Measurements from ENCODE around the gene URI1. TPM values are rescaled to one million over a fixed set of nuclear protein-coding genes. Genes with fewer than 3 reads are reported as not detected.
"Not testable (repeated sequence)": the region's sequence is repeated elsewhere in the genome, so short reads cannot be mapped to it uniquely, and the experiment has no call there.

The URI1 gene
- total and polyA plus RNA-seq, 2 donors (not counting 1 experiment from before 2014, with no cell fraction given), result 21.3 to 54.2 TPM

- Histone ChIP-seq H3K4me1 (ENCODE audit: control insufficient read depth in 2 of 2, insufficient read depth in 2 of 2, low read length in 2 of 2) (peaks cover 19 to 22% of the 10 kb centered on the region in 2 donors), H2AFZ (ENCODE audit: insufficient read depth, low read depth, low read length, poor library complexity, severe bottlenecking) (no peak overlapping the region), H3K4me3 (ENCODE audit: control extremely low read depth in 1 of 5, extremely low read depth in 1 of 5, insufficient read depth in 1 of 5, low read depth in 2 of 5, low read length in 4 of 5) (no peak overlapping the region), H3K27ac (ENCODE audit: low read length in 2 of 2) (no peak overlapping the region), H3K9me3 (ENCODE audit: control extremely low read depth in 1 of 3, control insufficient read depth in 2 of 3, insufficient read depth in 1 of 3, low read length in 2 of 3) (peaks cover 0 to 3% (median 0%) of the 10 kb centered on the region in 3 donors), H3K79me2 (ENCODE audit: control insufficient read depth, insufficient read depth, low read length) (peaks cover 76% of the 10 kb centered on the region), H3K27me3 (replicated peaks in 1 of 4; ENCODE audit: control extremely low read depth in 1 of 4, control insufficient read depth in 3 of 4, insufficient read depth in 4 of 4, low read length in 3 of 4) (no peaks in the 10 kb centered on the region), H3K36me3 (replicated peaks in 1 of 2; ENCODE audit: control extremely low read depth in 1 of 2, control insufficient read depth in 1 of 2, extremely low read depth in 1 of 2, insufficient read depth in 2 of 2, low read length in 1 of 2) (peaks cover 3 to 5% of the 10 kb centered on the region in 2 experiments), H4K20me1 (ENCODE audit: control insufficient read depth, insufficient read depth, low read length, poor library complexity, severe bottlenecking) (peaks cover 37% of the 10 kb centered on the region), H3K9ac (ENCODE audit: low read length) (no peak overlapping the region), H3K4me2 (replicated peaks; ENCODE audit: low read depth, low read length, poor library complexity, severe bottlenecking) (no peak overlapping the region)
- Mint-ChIP-seq H3K27me3 (no peaks in the 10 kb centered on the region), H3K9me3 (ENCODE audit: insufficient read depth) (no peaks in the 10 kb centered on the region), H3K4me1 (peaks cover 45% of the 10 kb centered on the region), H3K4me3 (no peak overlapping the region), H3K27ac (peak overlapping the region; percentile 16)
- ChIA-PET POLR2A (no interaction called here), CTCF (interaction anchor here (0.6 to 2.1 kb wide), 2 partner anchors 187 to 230 kb away, joined by 3 to 6 read pairs; no protein-coding TSS in a partner anchor)
- no peak for ATAC-seq (ENCODE audit: low read depth)
- DNase-seq, result no peak
- 93% methylated on average over 1 of the region's 2 CpGs for WGBS (ENCODE audit: insufficient coverage)
- intact Hi-C loops (cut with micrococcal nuclease), result no loop called here
- TF ChIP-seq EZH2 (IDR thresholded peaks at IDR 0.05; ENCODE audit: borderline replicate concordance, insufficient read depth, low read depth, low read length, poor library complexity, severe bottlenecking), result no peak
- TF ChIP-seq, protein P1, sequence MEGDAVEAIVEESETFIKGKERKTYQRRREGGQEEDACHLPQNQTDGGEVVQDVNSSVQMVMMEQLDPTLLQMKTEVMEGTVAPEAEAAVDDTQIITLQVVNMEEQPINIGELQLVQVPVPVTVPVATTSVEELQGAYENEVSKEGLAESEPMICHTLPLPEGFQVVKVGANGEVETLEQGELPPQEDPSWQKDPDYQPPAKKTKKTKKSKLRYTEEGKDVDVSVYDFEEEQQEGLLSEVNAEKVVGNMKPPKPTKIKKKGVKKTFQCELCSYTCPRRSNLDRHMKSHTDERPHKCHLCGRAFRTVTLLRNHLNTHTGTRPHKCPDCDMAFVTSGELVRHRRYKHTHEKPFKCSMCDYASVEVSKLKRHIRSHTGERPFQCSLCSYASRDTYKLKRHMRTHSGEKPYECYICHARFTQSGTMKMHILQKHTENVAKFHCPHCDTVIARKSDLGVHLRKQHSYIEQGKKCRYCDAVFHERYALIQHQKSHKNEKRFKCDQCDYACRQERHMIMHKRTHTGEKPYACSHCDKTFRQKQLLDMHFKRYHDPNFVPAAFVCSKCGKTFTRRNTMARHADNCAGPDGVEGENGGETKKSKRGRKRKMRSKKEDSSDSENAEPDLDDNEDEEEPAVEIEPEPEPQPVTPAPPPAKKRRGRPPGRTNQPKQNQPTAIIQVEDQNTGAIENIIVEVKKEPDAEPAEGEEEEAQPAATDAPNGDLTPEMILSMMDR (IDR thresholded peaks at IDR 0.05), result no peak
Observed at GRCh38 chr19:29946645-29947044, 4.6 kb downstream of the URI1 start.

DNA sequence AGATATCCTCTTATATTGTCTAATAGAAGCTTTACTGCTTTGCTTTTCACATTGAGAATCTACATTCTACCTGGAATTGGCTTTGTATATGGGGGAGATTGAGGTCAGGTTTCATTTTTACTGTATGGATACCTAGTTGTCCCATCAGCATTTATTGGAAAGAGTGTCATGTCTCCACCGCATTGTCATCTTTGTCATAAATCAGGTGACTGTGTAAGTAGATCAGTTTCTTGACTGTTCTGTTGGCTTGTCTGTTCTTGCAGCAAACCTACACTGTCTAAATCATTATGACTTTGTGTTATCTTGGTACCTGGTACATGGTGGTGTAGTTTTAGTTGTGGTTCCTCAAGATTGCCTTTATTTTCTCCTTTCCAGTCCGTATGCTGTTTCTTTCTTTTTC lies 5.8 kb downstream of the URI1 start:
- Histone ChIP-seq H3K79me2 (ENCODE audit: control insufficient read depth, insufficient read depth, low read length) (peaks cover 69% of the 10 kb centered on the region), H3K4me2 (replicated peaks; ENCODE audit: low read depth, low read length, poor library complexity, severe bottlenecking) (no peak overlapping the region), H2AFZ (ENCODE audit: insufficient read depth, low read depth, low read length, poor library complexity, severe bottlenecking) (no peak overlapping the region), H3K27ac (ENCODE audit: low read length in 2 of 2) (no peak overlapping the region), H3K4me1 (ENCODE audit: control insufficient read depth in 2 of 2, insufficient read depth in 2 of 2, low read length in 2 of 2) (peaks cover 17 to 18% of the 10 kb centered on the region in 2 donors), H3K4me3 (ENCODE audit: control extremely low read depth in 1 of 5, extremely low read depth in 1 of 5, insufficient read depth in 1 of 5, low read depth in 2 of 5, low read length in 4 of 5) (no peak overlapping the region), H4K20me1 (ENCODE audit: control insufficient read depth, insufficient read depth, low read length, poor library complexity, severe bottlenecking) (peaks cover 35% of the 10 kb centered on the region), H3K9me3 (ENCODE audit: control extremely low read depth in 1 of 3, control insufficient read depth in 2 of 3, insufficient read depth in 1 of 3, low read length in 2 of 3) (peaks cover 0 to 3% (median 0%) of the 10 kb centered on the region in 3 donors), H3K27me3 (replicated peaks in 1 of 4; ENCODE audit: control extremely low read depth in 1 of 4, control insufficient read depth in 3 of 4, insufficient read depth in 4 of 4, low read length in 3 of 4) (no peaks in the 10 kb centered on the region), H3K9ac (ENCODE audit: low read length) (no peak overlapping the region), H3K36me3 (replicated peaks in 1 of 2; ENCODE audit: control extremely low read depth in 1 of 2, control insufficient read depth in 1 of 2, extremely low read depth in 1 of 2, insufficient read depth in 2 of 2, low read length in 1 of 2) (peaks cover 3 to 5% of the 10 kb centered on the region in 2 experiments)
- Mint-ChIP-seq H3K4me3 (no peak overlapping the region), H3K9me3 (ENCODE audit: insufficient read depth) (no peaks in the 10 kb centered on the region), H3K27ac (no peak overlapping the region), H3K4me1 (peaks cover 47% of the 10 kb centered on the region), H3K27me3 (no peaks in the 10 kb centered on the region)
- no CpG with 5 or more reads among the region's 2 CpGs for WGBS (ENCODE audit: insufficient coverage)
- intact Hi-C loops (cut with micrococcal nuclease), result no loop called here
- no peak for DNase-seq
- ChIA-PET CTCF (no interaction called here), POLR2A (no interaction called here)
- ATAC-seq (ENCODE audit: low read depth), result no peak
- TF ChIP-seq, protein P1 (IDR thresholded peaks at IDR 0.05), result no peak
- TF ChIP-seq EZH2 (IDR thresholded peaks at IDR 0.05; ENCODE audit: borderline replicate concordance, insufficient read depth, low read depth, low read length, poor library complexity, severe bottlenecking), result no peak

GRCh38 chr19:29948759-29949470 lies 6.9 kb downstream of the URI1 start:
- CTCF ChIA-PET; H3K27me3 Mint-ChIP-seq; H3K4me3 Mint-ChIP-seq; H3K27ac Mint-ChIP-seq; H3K9me3 ChIP-seq (ENCODE audit: control extremely low read depth in 1 of 3, control insufficient read depth in 2 of 3, insufficient read depth in 1 of 3, low read length in 2 of 3); ATAC-seq (ENCODE audit: low read depth); H3K4me3 ChIP-seq (ENCODE audit: control extremely low read depth in 1 of 5, extremely low read depth in 1 of 5, insufficient read depth in 1 of 5, low read depth in 2 of 5, low read length in 4 of 5); H3K9me3 Mint-ChIP-seq (ENCODE audit: insufficient read depth); H3K4me2 ChIP-seq (replicated peaks; ENCODE audit: low read depth, low read length, poor library complexity, severe bottlenecking); DNase-seq; H2AFZ ChIP-seq (ENCODE audit: insufficient read depth, low read depth, low read length, poor library complexity, severe bottlenecking); POLR2A ChIA-PET; H3K27ac ChIP-seq (ENCODE audit: low read length in 2 of 2); H3K9ac ChIP-seq (ENCODE audit: low read length); intact Hi-C loops (cut with micrococcal nuclease); H3K36me3 ChIP-seq (replicated peaks in 1 of 2; ENCODE audit: control extremely low read depth in 1 of 2, control insufficient read depth in 1 of 2, extremely low read depth in 1 of 2, insufficient read depth in 2 of 2, low read length in 1 of 2); H3K27me3 ChIP-seq (replicated peaks in 1 of 4; ENCODE audit: control extremely low read depth in 1 of 4, control insufficient read depth in 3 of 4, insufficient read depth in 4 of 4, low read length in 3 of 4): not testable (repeated sequence)
- Histone ChIP-seq H4K20me1 (ENCODE audit: control insufficient read depth, insufficient read depth, low read length, poor library complexity, severe bottlenecking) (peaks cover 25% of the 10 kb centered on the region), H3K4me1 (ENCODE audit: control insufficient read depth in 2 of 2, insufficient read depth in 2 of 2, low read length in 2 of 2) (peaks cover 6 to 12% of the 10 kb centered on the region in 2 donors), H3K79me2 (ENCODE audit: control insufficient read depth, insufficient read depth, low read length) (peaks cover 68% of the 10 kb centered on the region)
- over 99% methylated on average over 23 of the region's 57 CpGs for WGBS (ENCODE audit: insufficient coverage)
- peaks cover 45% of the 10 kb centered on the region for H3K4me1 Mint-ChIP-seq
